GM19324 (cell line): ENCODE measurements around the gene USP9Y.
"Not testable (repeated sequence)": the region's sequence is repeated elsewhere in the genome, so short reads cannot be mapped to it uniquely, and the experiment has no call there.

ENCODE experiments used
- ATAC-seq: cut with Tn5 transposase; IDR thresholded peaks from one replicate; pipeline ENCODE4 v1.9.1; 2021; ENCODE audit warnings: mild to moderate bottlenecking, moderate library complexity; ENCODE audit not compliant: unreplicated experiment, low FRiP score

Gene USP9Y

GRCh38 chrY:12701181-12701695, at the start of gene USP9Y:
Gene USP9Y (plus strand): TSS chrY:12701231. CDS start chrY:12709448, 8,217 bp downstream.
- no peak for ATAC-seq

- no peak for ATAC-seq
Observed at GRCh38 chrY:12651621-12652036, 49.4 kb upstream of the USP9Y start.

- no peak for ATAC-seq
Observed at GRCh38 chrY:12661745-12662681, 39.0 kb upstream of the USP9Y start.

- no peak for ATAC-seq
Observed at GRCh38 chrY:12662745-12663591, 38.1 kb upstream of the USP9Y start.

GRCh38 chrY:12663845-12664244, 37.2 kb upstream of the USP9Y start:
- not testable (repeated sequence) for ATAC-seq

- ATAC-seq = no peak
Observed at GRCh38 chrY:12678111-12678510, 22.9 kb upstream of the USP9Y start.

GRCh38 chrY:12681535-12681934, 19.5 kb upstream of the USP9Y start:
- no peak for ATAC-seq

GRCh38 chrY:12688337-12688736, 12.7 kb upstream of the USP9Y start:
- ATAC-seq = no peak

- no peak for ATAC-seq
Observed at GRCh38 chrY:12700087-12700486, 944 bp upstream of the USP9Y start.

- no peak for ATAC-seq
Observed at GRCh38 chrY:12702174-12702573, 1.1 kb downstream of the USP9Y start.

- no peak for ATAC-seq
Observed at GRCh38 chrY:12710460-12710859, 9.4 kb downstream of the USP9Y start.

- ATAC-seq = no peak
Observed at GRCh38 chrY:12715376-12715775, 14.3 kb downstream of the USP9Y start.

- no peak for ATAC-seq
Observed at GRCh38 chrY:12729746-12730145, 28.7 kb downstream of the USP9Y start.

- ATAC-seq = no peak
Observed at GRCh38 chrY:12733625-12734024, 32.6 kb downstream of the USP9Y start.

GRCh38 chrY:12734051-12734450, 33.0 kb downstream of the USP9Y start:
- no peak for ATAC-seq

- no peak for ATAC-seq
Observed at GRCh38 chrY:12741414-12741813, 40.4 kb downstream of the USP9Y start.

- ATAC-seq = no peak
Observed at GRCh38 chrY:12742725-12743124, 41.7 kb downstream of the USP9Y start.

GRCh38 chrY:12744091-12744490, 43.1 kb downstream of the USP9Y start:
- ATAC-seq = no peak

- ATAC-seq = no peak
Observed at GRCh38 chrY:12749293-12749692, 48.3 kb downstream of the USP9Y start.

GRCh38 chrY:12752856-12753255, 51.8 kb downstream of the USP9Y start:
- no peak for ATAC-seq

GRCh38 chrY:12756021-12756420, 55.0 kb downstream of the USP9Y start:
- no peak for ATAC-seq
